ENCODE results near the gene RASSF5.

DNA sequence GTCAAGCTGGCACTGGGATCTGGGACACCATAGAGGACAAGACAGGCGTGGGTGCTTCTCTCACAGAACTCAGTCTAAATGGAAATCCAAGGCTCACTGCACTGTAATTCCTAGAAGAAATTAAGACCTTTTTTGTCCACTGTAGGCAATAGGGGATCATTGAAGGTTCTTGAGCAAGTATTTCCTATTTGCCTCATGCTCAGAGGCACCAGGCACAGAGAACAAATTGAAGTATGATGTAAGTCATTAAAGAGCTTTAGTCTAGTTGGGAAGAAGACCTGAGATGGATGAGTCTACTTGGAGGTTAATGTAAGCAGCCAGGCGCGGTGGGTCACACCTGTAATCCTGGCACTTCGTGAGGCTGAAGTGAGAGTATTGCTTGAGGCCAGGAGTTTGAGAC is 70.3 kb downstream of the RASSF5 start:
- TF ChIP-seq EZH2 (IDR thresholded peaks at IDR 0.05; ENCODE audit: low read length) = no peak
- TF ChIP-seq, protein P1, sequence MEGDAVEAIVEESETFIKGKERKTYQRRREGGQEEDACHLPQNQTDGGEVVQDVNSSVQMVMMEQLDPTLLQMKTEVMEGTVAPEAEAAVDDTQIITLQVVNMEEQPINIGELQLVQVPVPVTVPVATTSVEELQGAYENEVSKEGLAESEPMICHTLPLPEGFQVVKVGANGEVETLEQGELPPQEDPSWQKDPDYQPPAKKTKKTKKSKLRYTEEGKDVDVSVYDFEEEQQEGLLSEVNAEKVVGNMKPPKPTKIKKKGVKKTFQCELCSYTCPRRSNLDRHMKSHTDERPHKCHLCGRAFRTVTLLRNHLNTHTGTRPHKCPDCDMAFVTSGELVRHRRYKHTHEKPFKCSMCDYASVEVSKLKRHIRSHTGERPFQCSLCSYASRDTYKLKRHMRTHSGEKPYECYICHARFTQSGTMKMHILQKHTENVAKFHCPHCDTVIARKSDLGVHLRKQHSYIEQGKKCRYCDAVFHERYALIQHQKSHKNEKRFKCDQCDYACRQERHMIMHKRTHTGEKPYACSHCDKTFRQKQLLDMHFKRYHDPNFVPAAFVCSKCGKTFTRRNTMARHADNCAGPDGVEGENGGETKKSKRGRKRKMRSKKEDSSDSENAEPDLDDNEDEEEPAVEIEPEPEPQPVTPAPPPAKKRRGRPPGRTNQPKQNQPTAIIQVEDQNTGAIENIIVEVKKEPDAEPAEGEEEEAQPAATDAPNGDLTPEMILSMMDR (optimal IDR thresholded peaks at IDR 0.05 in 1 of 3, IDR thresholded peaks at IDR 0.05 in 1 of 3, conservative IDR thresholded peaks at IDR 0.05 in 1 of 3; ENCODE audit: extremely low read depth in 1 of 3, insufficient read depth in 2 of 3, low read length in 3 of 3) = no peak

Data from keratinocyte (primary cell).